Hepatocyte (in vitro differentiated cells): ENCODE data around the gene RBFOX2.

Experiments
- CTCF ChIP-seq: fragments of 200-600 bp; sonication (generic); IDR thresholded peaks from 2 replicates; pipeline ENCODE4 v1.5.1; 2016; ENCODE audit warnings: antibody characterized with exemption, mild to moderate bottlenecking; ENCODE audit not compliant: poor library complexity
- EZH2 ChIP-seq: fragments of 200-600 bp; sonication (generic); IDR thresholded peaks from 2 replicates; pipeline ENCODE4 v1.6.1; 2016; ENCODE audit warnings: antibody characterized with exemption, mild to moderate bottlenecking, borderline replicate concordance
- EZH2phosphoT487 ChIP-seq: fragments of 200-600 bp; sonication (generic); IDR thresholded peaks from one replicate; pipeline ENCODE4 v1.6.1; 2018; ENCODE audit warnings: antibody characterized with exemption, mild to moderate bottlenecking, low read depth, moderate library complexity; ENCODE audit not compliant: unreplicated experiment, severe bottlenecking

- TF ChIP-seq CTCF, result no peak
- no peak for TF ChIP-seq EZH2phosphoT487
- TF ChIP-seq EZH2, result no peak
Measured at GRCh38 chr22:36008565-36008964, 20.1 kb downstream of the RBFOX2 start.
